ENCODE results near the gene WIF1. TPM values are rescaled to one million over a fixed set of nuclear protein-coding genes. Genes with fewer than 3 reads are reported as not detected.
A peak's percentile ranks its signal among the peaks of the same experiment; 100 is the strongest.

Gene WIF1
- total RNA-seq, 1 donor from 2014 or later, result 0.20 TPM

DNA sequence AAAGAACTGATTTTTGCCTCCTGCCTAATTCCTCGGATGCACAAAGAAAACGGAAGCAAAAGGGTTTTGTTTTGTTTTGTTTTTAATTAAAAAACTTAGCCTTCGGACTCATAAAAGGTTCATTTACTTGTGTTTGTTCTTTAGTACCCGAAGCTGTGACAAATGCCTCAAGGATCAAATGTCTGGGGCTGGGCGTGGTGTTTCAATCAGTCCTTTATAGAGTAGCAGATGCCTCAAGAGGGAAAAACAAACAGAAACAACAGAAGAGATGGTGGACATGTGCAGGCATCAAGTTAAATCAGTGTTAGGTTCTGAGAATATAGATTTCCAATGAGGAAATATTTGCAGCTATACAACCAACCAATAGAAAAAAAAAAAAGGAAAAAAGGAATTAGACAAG, 1.6 kb upstream of the WIF1 start:
- no peak for ATAC-seq

DNA sequence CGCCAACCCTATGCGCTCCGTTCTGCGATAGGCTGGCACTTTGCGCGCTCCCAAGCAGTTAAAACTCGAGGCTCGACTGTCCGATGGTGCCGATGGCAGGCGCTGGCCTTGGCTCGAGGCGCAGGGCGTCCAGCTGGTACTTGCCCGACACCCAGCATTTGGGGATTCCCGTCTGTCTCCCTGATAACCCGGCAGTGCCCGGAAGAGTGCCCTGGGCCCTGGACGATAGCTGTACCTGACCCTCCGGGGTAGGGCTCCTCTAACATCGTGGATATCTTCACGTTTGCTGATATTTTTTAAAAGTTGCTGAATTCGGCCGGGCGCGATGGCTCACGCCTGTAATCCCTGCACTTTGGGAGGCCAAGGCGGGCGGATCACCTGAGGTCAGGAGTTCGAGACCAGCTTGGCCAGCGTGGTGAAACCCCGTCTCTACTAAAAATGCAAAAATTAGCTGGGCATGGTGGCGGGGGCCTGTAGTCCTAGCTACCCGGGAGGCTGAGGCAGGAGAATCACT, 908 bp upstream of the WIF1 start:
- no peak for ATAC-seq

DNA sequence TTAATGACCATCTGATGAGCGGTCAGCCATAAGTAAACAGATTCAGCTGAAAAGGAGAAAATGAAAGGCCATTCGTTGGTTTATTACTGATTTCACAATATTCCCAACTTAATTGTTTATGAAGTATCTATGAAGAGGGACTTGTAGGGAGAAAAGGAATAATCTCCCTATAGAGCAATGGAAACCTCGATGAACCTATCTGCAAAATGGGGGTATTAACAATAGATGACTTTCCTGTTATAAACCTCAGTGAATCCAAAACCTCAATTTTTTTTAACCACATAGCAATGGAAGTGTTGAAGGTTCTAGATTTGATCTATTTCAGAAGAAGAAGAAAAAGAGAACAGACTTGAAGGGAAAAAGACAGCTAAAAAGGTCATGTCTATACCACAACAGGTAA, 2.0 kb downstream of the WIF1 start:
- ATAC-seq, result no peak

DNA sequence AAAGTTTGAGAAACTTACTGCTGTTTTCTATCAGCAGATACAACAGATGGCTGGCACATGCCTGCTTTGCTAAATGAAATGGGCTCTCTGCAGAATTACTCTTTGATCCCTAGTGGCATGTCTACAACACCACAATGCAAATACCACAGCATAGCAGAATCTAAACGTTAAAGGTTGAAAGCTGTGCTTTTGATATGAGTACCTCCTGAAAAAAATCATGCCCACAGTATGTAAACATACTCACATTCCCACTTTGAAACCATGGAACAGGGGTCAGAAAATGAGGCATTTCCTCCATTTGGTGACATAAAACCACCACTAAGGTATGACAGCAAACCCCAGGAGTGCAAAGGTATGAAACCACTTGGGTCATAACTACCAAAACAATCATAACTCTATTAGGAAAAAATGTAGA, 7.5 kb downstream of the WIF1 start:
- ATAC-seq, result no peak

DNA sequence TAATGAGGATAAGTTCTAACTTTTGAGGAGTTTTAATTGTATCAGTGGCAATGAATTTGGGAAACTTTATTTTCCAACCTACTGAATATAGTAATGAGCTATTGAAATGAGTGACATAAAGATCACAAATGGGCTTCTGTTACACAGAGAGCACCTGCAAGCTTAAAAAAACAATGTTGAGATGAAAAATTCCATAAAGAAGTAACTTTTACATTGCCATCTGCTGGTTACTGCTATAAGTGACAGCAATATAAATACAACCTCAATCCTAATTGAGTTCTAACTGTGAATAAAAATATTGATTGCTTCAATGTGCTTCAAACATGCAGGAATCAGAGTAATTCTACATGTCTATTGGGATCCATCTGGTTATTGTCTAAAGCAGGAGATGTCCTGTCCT, 14.2 kb downstream of the WIF1 start:
- no peak for ATAC-seq

DNA sequence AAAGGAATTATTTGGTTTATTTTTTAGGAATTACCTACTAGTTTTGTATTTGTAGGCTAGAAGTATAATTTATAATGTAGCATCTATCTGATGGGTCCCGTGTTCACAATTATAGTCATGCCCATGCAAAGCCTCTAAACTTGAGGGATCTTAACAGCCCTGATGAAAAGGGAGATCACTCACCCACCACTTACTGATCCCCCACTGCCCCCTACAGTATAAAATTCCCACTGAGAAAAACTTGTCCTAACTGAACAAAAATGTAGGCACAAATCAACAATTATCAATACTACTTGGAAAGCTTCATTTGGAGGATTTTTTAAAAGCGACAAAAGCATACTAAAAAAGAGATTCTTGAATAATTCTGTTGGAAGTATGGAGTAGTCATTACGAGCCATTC, 21.0 kb downstream of the WIF1 start:
- no peak for ATAC-seq

DNA sequence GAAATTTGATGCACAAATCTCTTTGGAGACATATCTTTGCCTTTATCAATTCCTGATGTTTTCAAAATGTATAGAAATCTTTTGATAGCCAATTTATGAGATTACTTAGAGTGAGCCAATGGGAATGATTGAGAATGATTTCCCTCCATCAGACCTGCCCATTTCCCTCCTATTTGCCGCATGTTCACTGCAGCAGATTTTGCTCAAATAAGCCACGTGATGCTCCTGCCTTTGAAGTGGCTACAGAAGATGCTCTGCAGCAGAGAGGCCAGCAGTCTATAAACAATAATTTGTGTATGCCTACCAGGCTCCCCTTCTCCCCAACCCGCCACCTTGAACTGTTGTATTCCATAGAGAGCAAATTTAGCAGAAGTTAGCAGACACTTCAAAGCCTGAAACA, 21.9 kb downstream of the WIF1 start:
- ATAC-seq, result no peak

DNA sequence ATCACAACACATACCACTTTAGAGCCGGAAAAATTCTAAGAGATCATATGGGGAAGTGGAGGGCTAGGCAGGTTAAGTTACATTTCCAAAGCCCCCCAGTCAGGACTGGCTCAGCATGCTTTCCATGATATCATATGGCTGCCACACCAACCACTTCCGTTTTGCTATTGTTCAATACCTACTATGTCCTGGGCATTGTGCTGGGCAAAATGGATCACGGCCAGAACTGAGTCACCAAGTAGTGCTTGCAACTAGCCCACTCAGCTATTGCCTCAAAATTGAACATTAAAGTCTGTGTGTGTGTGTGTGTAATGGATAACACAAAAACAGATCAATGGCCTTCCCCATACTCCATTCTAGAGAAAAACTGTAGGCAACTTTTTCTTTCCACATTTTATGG, 22.7 kb downstream of the WIF1 start:
- ATAC-seq, result peak; percentile 48

DNA sequence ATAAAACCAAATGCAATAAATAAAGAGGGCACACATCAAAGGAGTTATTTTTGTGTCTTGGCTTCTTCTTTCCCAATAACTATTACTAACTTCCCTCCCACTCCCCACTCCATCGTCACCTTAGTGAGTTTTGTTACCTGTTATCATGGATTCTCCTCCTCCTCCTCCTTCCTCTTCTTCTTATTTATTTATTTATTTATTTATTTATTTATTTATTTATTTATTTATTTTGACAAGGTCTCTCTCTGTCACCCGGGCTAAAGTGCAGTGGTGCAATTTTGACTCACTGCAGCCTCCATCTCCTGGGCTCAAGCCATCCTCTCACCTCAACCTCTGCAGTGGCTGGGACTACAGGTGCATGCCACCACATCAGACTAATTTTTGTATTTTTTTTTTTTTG, 26.4 kb downstream of the WIF1 start:
- no peak for ATAC-seq

DNA sequence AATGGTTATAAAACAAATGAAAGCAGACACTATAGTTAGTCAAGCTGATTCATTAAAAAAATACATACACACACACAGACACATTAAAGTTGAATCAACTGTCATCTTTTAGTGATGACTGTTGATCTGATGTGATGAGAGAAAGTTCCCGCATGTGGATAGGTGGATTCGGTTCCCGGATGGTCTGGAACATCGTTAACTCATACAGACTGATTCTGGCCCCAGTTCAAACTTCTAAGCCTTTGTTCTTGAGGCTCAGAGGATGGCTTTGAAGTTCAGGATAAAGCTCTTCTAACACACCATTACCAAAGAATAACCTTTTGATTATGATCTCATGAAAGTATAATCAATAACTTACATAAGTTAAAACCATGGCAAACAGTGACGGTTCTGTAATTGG, 27.5 kb downstream of the WIF1 start:
- no peak for ATAC-seq

DNA sequence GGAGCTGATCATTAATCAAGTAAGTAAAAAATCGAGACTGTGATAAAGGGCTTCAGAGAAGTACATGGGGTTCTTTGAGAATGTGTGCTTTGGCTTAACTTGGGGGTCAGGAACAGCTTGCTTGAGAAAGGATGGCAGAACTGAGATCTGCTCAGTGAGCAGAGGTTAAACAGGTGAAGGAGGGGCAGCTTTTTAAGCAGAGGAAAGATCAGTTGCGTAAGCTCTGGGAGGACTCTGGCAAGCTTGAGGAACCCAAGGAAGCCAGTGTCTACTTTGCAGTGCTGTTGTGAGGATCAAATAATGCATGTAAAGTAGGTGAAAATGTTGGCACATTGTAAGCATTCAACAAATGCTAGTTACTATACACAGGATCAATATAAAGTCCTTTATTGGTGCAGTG, 30.6 kb downstream of the WIF1 start:
- ATAC-seq, result no peak

DNA sequence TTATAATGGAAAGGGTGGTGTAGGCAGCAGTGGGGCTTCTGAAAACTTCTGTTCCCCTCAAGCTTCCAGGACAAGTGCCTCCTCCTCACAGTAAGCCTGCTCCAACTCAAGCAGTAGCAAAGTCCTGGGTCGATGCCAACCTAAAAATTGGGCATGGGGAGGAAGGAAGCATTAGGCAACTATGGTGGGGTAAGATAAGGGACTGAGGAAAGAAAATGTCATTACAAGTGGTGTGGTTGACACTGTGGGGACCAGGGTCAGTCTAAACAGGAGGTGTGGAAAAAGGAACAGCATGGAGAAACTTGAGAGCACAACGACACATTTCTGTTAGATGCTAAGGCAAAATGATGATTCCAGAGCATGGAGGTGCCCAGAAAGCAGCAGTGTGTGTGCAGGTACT, 34.9 kb downstream of the WIF1 start:
- ATAC-seq, result no peak

DNA sequence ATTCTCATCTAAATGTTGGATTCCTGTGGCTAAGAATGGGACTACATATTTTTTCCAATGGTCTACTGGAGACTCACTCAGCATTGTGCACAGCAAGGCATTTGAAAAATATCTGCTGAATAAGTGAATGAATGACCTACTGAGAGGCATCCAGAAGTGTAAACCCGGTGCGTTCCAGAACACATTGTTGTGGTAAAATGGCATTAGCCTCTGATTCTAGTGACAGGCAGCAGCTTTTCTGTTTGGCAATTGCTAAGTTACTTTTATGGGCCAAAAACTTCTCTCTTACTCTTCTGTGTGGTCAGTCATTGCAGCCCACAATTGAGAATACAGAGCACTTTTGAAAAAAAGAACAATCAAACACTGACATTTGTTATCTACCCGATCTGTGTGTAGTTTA, 36.5 kb downstream of the WIF1 start:
- no peak for ATAC-seq

DNA sequence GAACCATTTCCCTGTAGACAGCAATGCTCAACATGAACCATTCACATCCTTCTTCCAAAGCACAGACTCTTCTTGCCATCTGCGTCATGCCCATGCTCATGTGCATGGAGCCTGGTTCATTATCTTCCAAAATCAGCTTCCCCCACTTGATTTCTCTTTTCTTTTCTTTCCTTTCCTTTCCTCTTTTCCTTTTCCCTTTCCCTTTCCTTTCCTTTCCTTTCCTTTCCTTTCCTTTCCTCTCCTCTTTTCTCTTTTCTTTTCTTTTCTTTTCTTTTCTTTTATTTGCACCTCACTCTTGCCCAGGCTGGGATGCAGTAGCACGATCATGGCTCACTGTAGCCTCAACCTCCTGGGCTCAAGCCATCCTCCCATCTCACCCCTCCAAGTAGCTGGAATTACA, 37.5 kb downstream of the WIF1 start:
- no peak for ATAC-seq

DNA sequence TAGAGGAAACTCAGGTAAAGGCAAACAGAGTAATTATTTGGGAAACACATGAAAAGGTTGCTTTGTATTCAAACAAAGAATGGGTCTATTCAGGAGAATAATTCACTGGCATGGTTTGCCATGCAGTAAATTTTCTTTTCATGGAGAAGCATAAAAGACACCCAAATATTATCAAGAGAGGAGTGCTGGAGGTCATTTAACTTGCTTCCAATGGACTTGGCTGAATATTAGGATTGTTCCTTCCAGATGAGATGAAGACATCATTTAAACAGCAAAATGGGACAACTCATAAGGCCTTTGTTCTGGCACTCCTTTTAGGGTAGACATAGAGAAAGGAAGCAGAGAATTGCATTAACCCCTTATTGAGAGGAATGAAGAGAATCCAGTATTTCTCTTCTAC, 38.7 kb downstream of the WIF1 start:
- no peak for ATAC-seq

DNA sequence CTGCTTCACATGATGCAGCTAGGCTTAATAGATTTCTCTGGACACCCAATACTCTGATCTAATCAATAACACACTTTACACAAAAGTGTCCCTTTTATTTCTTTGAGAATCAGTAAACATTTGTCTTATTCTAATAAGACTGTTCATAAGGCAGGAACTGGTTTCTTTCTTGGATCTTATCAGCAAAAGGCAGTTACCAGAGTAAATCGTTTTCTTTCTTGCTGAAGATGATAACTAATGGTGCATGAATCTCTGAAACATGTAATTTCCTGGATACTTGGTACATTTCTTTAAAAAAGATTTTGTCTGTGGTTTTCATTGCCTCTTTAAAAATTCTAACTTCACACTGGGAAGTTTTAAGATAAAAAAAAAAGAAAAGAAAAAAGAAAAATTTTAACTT, 39.6 kb downstream of the WIF1 start:
- ATAC-seq, result no peak

DNA sequence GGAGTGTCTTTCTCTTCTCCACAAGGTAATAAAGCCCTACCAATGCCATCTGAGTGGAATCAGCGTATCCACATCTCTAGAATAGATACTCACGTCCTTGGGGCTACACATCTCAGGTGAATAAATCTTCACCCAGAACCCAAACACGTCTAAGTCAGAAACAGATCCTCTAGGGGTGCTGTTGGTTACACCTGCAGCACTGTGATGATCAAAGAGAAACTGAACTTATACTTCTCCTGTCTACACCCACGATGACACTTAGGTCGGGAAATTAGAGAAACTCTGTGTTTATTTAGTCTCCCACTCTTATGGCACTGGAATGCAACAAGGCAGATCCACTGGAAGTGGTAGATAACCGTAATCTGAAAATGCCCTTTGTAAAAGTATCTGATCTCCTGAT, 46.2 kb downstream of the WIF1 start:
- no peak for ATAC-seq

DNA sequence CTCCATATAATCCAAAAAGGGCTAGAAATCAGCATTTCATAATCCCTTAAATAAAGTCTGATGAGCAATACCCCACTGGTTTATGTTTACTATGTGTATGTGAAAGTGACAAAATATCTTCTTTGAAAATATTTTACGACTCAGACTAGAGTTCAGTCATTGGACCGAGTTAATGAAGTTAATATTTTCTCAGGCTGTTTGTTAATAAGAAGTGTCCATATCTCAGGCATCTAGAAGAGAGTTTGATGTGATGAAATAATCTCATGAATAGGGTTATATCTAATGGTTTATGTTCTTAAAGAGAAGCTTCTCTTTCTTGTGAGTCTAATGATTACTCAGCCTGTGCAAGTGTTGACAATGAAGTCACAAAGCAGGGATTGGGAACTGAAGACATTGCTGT, 51.8 kb downstream of the WIF1 start:
- no peak for ATAC-seq

DNA sequence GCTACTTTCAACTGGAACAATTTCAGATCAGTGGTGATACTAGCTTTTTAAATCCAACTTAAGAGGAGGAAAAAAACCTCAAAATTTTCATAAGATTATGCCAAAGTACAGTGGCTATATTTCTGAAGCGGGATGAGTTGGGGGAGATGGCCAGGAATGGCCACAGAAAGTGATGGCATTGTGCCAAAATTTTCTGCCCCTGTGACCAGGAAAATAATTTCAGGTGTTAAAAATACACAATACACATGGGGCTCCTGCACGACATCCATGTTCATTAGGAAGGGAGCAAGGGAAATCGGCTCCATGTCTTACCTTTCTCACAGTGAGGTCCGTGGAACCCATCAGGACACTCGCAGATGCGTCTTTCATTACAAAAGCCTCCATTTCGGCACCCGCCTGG, 53.7 kb downstream of the WIF1 start:
- no peak for ATAC-seq

DNA sequence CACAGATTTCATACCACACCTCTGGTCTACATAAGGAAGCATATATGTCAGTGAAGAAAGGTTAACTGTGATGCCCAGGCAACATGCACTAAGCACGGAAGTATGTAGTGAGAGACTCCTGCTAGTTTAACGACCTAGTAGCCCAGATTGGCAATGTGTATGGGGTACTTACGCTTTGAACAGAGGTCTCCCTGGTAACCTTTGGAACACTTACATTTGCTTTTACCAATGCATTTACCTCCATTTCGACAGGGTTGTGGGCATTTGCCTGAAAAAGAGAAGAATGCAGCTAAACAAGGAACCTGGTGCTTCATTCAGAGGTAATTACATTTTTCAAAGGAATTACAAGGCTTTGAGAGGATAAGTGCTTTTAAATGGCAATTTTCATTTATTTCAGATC, 65.2 kb downstream of the WIF1 start:
- no peak for ATAC-seq

DNA sequence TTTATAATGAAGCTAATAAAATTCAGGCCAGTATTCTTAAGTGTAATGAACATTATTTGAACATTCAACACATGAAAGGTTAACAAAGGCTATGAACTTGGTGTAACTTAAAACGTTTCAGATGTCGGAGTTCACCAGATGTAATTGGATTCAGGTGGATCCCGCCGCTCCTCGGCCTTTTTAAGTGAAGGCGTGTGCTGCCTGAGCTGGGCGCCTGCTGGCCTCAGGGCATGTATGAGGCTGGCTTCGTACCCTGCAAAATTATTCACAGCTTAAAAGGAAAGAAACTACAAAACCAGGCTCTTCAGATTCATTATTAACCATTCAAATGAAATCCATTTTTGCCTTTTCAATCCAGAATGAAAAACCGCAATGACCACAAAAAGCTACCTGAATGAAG, 69.9 kb downstream of the WIF1 start:
- ATAC-seq, result no peak

DNA sequence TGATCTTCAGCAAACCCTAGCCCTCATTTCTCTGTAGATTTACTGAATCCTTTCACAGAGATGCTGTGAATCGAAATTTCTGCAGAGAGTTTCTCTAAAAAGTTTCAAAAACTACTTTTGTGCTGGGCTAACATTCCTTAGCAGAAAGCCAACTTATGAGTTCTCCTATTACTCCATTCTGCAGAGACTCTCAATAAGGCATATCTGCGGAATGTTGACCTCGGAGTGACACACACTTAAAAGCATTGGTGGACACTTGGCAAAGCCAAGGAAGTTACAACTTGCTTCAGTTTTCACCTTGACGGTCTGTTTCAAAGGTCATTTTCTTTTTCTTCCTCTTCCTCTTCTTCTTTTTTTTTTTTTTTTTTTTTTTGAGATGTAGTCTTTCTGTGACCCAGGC, 75.8 kb downstream of the WIF1 start:
- no peak for ATAC-seq

DNA sequence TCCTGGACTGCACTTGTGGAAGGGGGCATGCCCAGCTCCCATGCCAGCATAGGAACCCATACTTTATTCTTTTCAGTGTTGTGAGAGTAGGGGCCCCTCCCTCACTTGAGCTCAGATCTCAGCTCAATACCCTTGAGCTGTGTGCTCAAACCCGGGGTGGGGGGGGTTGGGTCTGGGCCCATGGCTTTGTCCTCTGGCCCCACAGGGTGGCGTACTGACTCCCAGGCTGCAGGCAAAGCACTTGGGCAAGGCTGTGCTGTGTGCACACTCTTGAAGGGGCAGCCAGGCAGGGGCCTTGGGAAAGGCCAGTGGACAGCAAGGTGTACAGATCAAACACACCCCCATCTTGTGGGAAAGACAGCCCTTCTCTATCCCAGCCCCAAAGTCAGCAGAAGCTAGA, 81.8 kb downstream of the WIF1 start:
- no peak for ATAC-seq

DNA sequence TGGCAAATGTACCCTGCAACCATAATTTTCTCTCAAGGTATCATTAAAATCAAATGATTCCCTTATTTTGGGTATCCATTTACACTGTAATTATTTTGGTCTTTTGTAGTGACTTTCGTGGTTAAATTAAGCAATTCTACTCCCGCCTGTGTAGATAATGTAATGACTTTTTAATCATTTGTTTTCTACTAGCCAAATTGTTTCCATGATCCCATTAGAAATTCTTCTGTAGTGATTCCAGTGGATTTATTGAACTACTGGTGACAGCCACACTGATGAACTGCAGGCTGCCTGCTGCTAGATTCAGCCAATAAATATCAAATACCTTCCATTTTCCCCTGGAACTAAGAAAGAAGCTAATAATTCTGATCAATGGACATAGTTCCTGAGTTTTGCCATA, 96.0 kb downstream of the WIF1 start:
- ATAC-seq, result no peak

DNA sequence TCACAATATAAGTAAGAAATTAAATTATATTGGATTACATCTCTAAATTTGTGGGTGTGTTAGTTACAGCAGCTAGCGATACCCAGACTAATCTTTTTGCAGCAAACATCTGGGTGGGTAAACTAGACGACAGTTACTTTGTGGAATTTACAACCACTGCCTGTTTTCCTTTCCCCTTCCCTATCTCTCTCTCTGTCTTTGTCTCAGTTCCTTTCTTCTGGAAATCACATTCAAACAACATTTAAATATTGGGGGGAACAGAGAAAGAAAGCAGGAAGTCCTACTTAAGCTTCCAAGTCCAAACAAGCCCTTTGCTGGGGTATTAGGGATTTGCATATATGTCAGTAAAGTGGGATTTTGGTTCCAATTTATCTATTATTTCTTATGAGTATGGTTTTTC, 97.6 kb downstream of the WIF1 start:
- ATAC-seq, result no peak

DNA sequence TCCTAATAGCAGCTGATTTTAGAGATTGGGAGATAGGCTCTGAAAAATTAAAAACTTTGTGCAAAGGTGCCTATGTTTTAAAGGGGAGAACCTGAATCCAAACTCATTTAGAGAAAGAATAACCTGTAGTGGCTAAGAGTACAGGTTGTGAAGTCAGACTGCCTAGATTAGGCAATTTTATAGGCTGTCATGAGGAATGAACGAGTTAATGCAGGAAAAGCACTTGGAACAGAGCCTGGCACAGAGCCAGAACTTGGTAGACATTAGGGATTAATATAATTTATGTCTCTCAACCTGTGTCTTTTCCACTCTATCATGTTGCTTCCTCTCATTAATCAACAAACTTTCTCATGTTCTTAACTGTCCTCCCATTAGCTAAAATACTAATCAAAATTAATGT, 98.1 kb downstream of the WIF1 start:
- ATAC-seq, result no peak

All from esophagus mucosa (tissue), 1 donor.